SH-SY5Y (cell line): ENCODE measurements around the gene BTRC.

Experiments used
- GATA2 ChIP-seq: IDR thresholded peaks from 2 replicates; pipeline ENCODE4 v1.6.1; 2011; ENCODE audit warnings: mild to moderate bottlenecking, low read depth, low read length
- GATA3 ChIP-seq: IDR thresholded peaks from 2 replicates; pipeline ENCODE4 v1.6.1; 2011; ENCODE audit warnings: low read depth, mild to moderate bottlenecking, low read length, moderate library complexity

GRCh38 chr10:101453318-101453717 is 99.4 kb downstream of the BTRC start:
- TF ChIP-seq GATA2: no peak
- TF ChIP-seq GATA3: no peak
